Neural cell (in vitro differentiated cells): ENCODE measurements around the gene NCOA4. TPM values are rescaled to one million over a fixed set of nuclear protein-coding genes. Genes with fewer than 3 reads are reported as not detected.

Source experiments
- H2AFZ ChIP-seq: fragments of 200-600, 300-800 bp; sonication (generic), shearing (Covaris generic); 2 replicates; pipeline ENCODE4 v1.6.0; 2014; ENCODE audit warnings: low read depth, mild to moderate bottlenecking, antibody characterized with exemption, low read length, moderate library complexity
- H3F3A ChIP-seq: fragments of 200-600 bp; shearing (Covaris generic); 2 replicates; pipeline ENCODE4 v1.6.1; 2016; ENCODE audit warnings: mild to moderate bottlenecking, moderate library complexity, mixed read lengths, antibody characterized with exemption, low read length; ENCODE audit not compliant: insufficient read depth, poor library complexity, severe bottlenecking
- H3K27ac ChIP-seq: fragments of 200-600, 300-800 bp; sonication (generic), shearing (Covaris generic); 2 replicates; pipeline ENCODE4 v1.5.1; 2014; ENCODE audit warnings: mild to moderate bottlenecking, low read length, moderate library complexity
- H3K27me3 ChIP-seq: fragments of 300-800, 200-600 bp; sonication (generic), shearing (Covaris generic); 2 replicates; pipeline ENCODE4 v1.6.0; 2014; ENCODE audit warnings: mild to moderate bottlenecking, low read depth, low read length, moderate library complexity; ENCODE audit not compliant: insufficient read depth
- H3K36me3 ChIP-seq: fragments of 300-800, 200-600 bp; sonication (generic), shearing (Covaris generic); 2 replicates; pipeline ENCODE4 v1.5.1; 2014; ENCODE audit warnings: mild to moderate bottlenecking, antibody characterized with exemption, low read length, moderate library complexity; ENCODE audit not compliant: insufficient read depth
- H3K4me2 ChIP-seq: fragments of 300-800, 200-600 bp; sonication (generic), shearing (Covaris generic); 2 replicates; pipeline ENCODE4 v1.6.0; 2014; ENCODE audit warnings: mild to moderate bottlenecking, low read length
- H3K4me3 ChIP-seq: fragments of 300-800, 200-600 bp; sonication (generic), shearing (Covaris generic); 2 replicates; pipeline ENCODE4 v1.5.1; 2014; ENCODE audit warnings: mild to moderate bottlenecking, low read length, moderate library complexity
- H3K79me2 ChIP-seq: fragments of 200-600 bp; shearing (Covaris generic); replicated peaks from 2 replicates; pipeline ENCODE4 v1.6.0; 2014; ENCODE audit warnings: mild to moderate bottlenecking, low read length, moderate library complexity; ENCODE audit not compliant: insufficient read depth
- H3K9ac ChIP-seq: fragments of 300-800, 200-600 bp; sonication (generic), shearing (Covaris generic); 2 replicates; pipeline ENCODE4 v1.6.1; 2016; ENCODE audit warnings: mild to moderate bottlenecking, low read length, mixed read lengths
- H3K9me2 ChIP-seq: fragments of 200-600 bp; shearing (Covaris generic); 2 replicates; pipeline ENCODE4 v1.6.1; 2016; ENCODE audit warnings: mild to moderate bottlenecking, low read length, mixed read lengths; ENCODE audit not compliant: insufficient read depth
- H3K9me3 ChIP-seq: fragments of 200-600, 300-800 bp; sonication (generic), shearing (Covaris generic); 2 replicates; pipeline ENCODE4 v1.6.1; 2016; ENCODE audit warnings: mild to moderate bottlenecking, mixed run types, low read length, moderate library complexity, mixed read lengths
- H4K20me1 ChIP-seq: fragments of 200-600 bp; shearing (Covaris generic); 2 replicates; pipeline ENCODE4 v1.6.1; 2016; ENCODE audit warnings: mild to moderate bottlenecking, mixed run types; ENCODE audit not compliant: insufficient read depth
- EP300 ChIP-seq: fragments of 450-650 bp; conservative IDR thresholded peaks from 2 replicates; pipeline ENCODE4 v1.6.1; 2014; ENCODE audit warnings: antibody characterized with exemption, mild to moderate bottlenecking, moderate library complexity; ENCODE audit not compliant: poor library complexity, severe bottlenecking
- EZH2 ChIP-seq: fragments of 200-600, 300-800 bp; shearing (Covaris generic), sonication (generic); IDR thresholded peaks from 2 replicates; pipeline ENCODE4 v1.6.1; 2014; ENCODE audit warnings: antibody characterized with exemption, low read length, borderline replicate concordance, mild to moderate bottlenecking; ENCODE audit not compliant: insufficient read depth, poor library complexity, severe bottlenecking
- MXI1 ChIP-seq: fragments of 450-650 bp; conservative IDR thresholded peaks from 2 replicates; pipeline ENCODE4 v1.6.1; 2014; ENCODE audit warnings: antibody characterized with exemption, mild to moderate bottlenecking; ENCODE audit not compliant: poor library complexity, severe bottlenecking
- POLR2AphosphoS5 ChIP-seq: IDR thresholded peaks from 2 replicates; pipeline ENCODE4 v1.6.1; 2012
- RAD21 ChIP-seq: fragments of 450-650 bp; conservative IDR thresholded peaks from 2 replicates; pipeline ENCODE4 v1.6.1; 2014; ENCODE audit warnings: antibody characterized with exemption, mild to moderate bottlenecking, moderate library complexity
- SMC3 ChIP-seq: fragments of 450-650 bp; conservative IDR thresholded peaks from 2 replicates; pipeline ENCODE4 v1.6.1; 2014; ENCODE audit warnings: antibody characterized with exemption, mild to moderate bottlenecking, moderate library complexity; ENCODE audit not compliant: poor library complexity
- TAF1 ChIP-seq: IDR thresholded peaks from 2 replicates; pipeline ENCODE4 v1.6.1; 2012; ENCODE audit warnings: low read depth
- polyA plus RNA-seq: library from polyadenylated mRNA; depleted of rRNA; stranded (reverse); fragments of >200 nt; gene quantifications from 2 replicates; pipeline ENCODE4 v1.2.3, GENCODE V29; 2014
- TF ChIP-seq, protein P1 (sequence below): fragments of 450-650 bp; IDR thresholded peaks from 2 replicates; pipeline ENCODE4 v1.5.1; 2014; ENCODE audit warnings: antibody characterized with exemption, mild to moderate bottlenecking, moderate library complexity; ENCODE audit not compliant: poor library complexity, severe bottlenecking
- TF ChIP-seq, protein P2 (sequence below): IDR thresholded peaks from 2 replicates; pipeline ENCODE4 v1.6.1; 2012; ENCODE audit warnings: borderline replicate concordance

The NCOA4 gene
- polyA plus RNA-seq, 1 donor from 2014 or later = 131 TPM

DNA sequence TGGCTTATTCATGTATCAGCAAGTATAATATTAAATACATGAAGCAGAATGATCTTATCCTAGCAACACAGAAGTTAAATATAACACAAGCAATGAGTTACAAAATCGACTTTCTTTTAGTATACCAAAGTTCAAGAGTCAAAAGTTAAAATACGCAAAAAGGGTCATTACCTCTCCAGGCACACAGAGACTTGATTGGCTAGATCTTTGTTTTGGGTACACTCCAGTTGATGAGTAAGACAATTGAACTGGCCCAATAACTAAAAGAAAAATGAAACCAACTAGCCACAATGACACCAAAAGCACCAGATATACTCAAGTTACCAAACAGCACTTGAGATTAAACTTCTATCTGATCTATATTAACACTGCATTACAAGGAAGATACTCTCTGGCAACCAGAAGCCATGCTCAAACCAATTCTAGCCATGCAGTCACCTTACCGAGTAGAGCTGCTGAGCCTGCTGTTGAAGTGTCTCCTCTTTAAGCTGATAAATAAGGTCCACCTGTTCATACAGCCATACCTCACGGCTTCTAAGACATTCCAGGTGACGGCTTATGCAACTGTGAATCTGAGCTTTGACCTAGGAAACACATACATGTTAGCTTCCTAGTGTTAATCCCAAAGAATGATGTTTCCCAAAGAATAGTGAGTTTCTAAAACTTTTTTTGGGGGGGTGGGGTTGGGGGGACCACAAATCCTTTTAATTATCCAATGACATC lies 15.6 kb downstream of the NCOA4 start:
- no peaks in the 10 kb centered on the region for H3K9me3 ChIP-seq
- H3K27me3 ChIP-seq = no peaks in the 10 kb centered on the region
- H2AFZ ChIP-seq = no peak overlapping the region
- H3K9ac ChIP-seq = no peak overlapping the region
- H3K36me3 ChIP-seq = peaks cover 5% of the 10 kb centered on the region
- no peaks in the 10 kb centered on the region for H3F3A ChIP-seq
- no peaks in the 10 kb centered on the region for H3K9me2 ChIP-seq
- no peak overlapping the region for H3K4me2 ChIP-seq
- H3K4me3 ChIP-seq = no peak overlapping the region
- H4K20me1 ChIP-seq = peaks cover 4% of the 10 kb centered on the region
- H3K79me2 ChIP-seq = peaks cover 35% of the 10 kb centered on the region
- no peak for TF ChIP-seq MXI1
- TF ChIP-seq, protein P1, sequence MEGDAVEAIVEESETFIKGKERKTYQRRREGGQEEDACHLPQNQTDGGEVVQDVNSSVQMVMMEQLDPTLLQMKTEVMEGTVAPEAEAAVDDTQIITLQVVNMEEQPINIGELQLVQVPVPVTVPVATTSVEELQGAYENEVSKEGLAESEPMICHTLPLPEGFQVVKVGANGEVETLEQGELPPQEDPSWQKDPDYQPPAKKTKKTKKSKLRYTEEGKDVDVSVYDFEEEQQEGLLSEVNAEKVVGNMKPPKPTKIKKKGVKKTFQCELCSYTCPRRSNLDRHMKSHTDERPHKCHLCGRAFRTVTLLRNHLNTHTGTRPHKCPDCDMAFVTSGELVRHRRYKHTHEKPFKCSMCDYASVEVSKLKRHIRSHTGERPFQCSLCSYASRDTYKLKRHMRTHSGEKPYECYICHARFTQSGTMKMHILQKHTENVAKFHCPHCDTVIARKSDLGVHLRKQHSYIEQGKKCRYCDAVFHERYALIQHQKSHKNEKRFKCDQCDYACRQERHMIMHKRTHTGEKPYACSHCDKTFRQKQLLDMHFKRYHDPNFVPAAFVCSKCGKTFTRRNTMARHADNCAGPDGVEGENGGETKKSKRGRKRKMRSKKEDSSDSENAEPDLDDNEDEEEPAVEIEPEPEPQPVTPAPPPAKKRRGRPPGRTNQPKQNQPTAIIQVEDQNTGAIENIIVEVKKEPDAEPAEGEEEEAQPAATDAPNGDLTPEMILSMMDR = no peak
- TF ChIP-seq EZH2 = no peak
- no peak for TF ChIP-seq TAF1
- no peak for TF ChIP-seq POLR2AphosphoS5
- H3K27ac ChIP-seq = no peak overlapping the region

DNA sequence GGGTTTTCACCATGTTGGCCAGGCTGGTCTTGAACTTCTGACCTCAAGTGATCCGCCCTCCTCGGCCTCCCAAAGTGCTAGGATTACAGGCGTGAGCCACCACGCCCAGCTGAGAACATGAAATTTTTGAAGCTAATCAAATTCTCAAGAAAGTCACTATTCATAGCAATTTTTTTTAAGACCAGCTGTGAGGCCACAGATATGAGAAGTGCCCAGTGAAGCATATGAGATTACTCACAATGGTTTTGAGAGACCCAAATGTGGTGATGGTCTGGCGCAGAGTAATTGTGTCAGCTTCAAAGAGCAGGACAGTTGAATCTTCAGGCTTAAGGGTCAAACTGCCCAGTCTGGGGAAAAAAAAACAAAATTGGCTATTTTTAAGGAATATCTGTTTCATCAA lies 16.2 kb downstream of the NCOA4 start:
- Histone ChIP-seq H2AFZ (no peak overlapping the region), H3K9ac (no peak overlapping the region), H4K20me1 (peaks cover 4% of the 10 kb centered on the region), H3K9me2 (no peaks in the 10 kb centered on the region), H3K4me2 (no peak overlapping the region), H3K27ac (no peak overlapping the region), H3K4me3 (no peak overlapping the region), H3K36me3 (peaks cover 5% of the 10 kb centered on the region), H3F3A (no peaks in the 10 kb centered on the region), H3K9me3 (no peaks in the 10 kb centered on the region), H3K79me2 (peaks cover 31% of the 10 kb centered on the region), H3K27me3 (no peaks in the 10 kb centered on the region)
- TF ChIP-seq RAD21 (no peak), TAF1 (no peak), MXI1 (no peak), EZH2 (no peak), EP300 (no peak), SMC3 (no peak)
- TF ChIP-seq, protein P2, sequence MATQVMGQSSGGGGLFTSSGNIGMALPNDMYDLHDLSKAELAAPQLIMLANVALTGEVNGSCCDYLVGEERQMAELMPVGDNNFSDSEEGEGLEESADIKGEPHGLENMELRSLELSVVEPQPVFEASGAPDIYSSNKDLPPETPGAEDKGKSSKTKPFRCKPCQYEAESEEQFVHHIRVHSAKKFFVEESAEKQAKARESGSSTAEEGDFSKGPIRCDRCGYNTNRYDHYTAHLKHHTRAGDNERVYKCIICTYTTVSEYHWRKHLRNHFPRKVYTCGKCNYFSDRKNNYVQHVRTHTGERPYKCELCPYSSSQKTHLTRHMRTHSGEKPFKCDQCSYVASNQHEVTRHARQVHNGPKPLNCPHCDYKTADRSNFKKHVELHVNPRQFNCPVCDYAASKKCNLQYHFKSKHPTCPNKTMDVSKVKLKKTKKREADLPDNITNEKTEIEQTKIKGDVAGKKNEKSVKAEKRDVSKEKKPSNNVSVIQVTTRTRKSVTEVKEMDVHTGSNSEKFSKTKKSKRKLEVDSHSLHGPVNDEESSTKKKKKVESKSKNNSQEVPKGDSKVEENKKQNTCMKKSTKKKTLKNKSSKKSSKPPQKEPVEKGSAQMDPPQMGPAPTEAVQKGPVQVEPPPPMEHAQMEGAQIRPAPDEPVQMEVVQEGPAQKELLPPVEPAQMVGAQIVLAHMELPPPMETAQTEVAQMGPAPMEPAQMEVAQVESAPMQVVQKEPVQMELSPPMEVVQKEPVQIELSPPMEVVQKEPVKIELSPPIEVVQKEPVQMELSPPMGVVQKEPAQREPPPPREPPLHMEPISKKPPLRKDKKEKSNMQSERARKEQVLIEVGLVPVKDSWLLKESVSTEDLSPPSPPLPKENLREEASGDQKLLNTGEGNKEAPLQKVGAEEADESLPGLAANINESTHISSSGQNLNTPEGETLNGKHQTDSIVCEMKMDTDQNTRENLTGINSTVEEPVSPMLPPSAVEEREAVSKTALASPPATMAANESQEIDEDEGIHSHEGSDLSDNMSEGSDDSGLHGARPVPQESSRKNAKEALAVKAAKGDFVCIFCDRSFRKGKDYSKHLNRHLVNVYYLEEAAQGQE = no peak
